HepG2 (cell line): ENCODE measurements around the gene TUFM. TPM values are rescaled to one million over a fixed set of nuclear protein-coding genes. Genes with fewer than 3 reads are reported as not detected.

Experiments used
- CBX5 ChIP-seq: sonication (generic); formaldehyde crosslinking; IDR thresholded peaks from 2 replicates; pipeline ENCODE4 v1.4.0; 2020; ENCODE audit warnings: missing genetic modification reagents, borderline replicate concordance
- CSRNP2 ChIP-seq: sonication (generic); formaldehyde crosslinking; conservative IDR thresholded peaks from 2 replicates; pipeline ENCODE4 v1.8.0; 2022; ENCODE audit warnings: low read depth, missing genetic modification reagents
- ELF1 ChIP-seq: sonication (generic); formaldehyde crosslinking; IDR thresholded peaks from 2 replicates; pipeline ENCODE4 v1.4.0; 2020; ENCODE audit warnings: missing genetic modification reagents
- FOSL2 ChIP-seq: sonication (generic); formaldehyde crosslinking; IDR thresholded peaks from 2 replicates; pipeline ENCODE4 v1.4.0; 2020; ENCODE audit warnings: missing genetic modification reagents
- IRF2 ChIP-seq: IDR thresholded peaks from 2 replicates; pipeline ENCODE4 v1.6.1; 2018; ENCODE audit warnings: missing genetic modification reagents, missing compliant biosample characterization
- LCORL ChIP-seq, 2 experiments: fragments of 450-650 bp in 1 of 2; sonication (generic) in 1 of 2; formaldehyde crosslinking in 1 of 2; IDR thresholded peaks; 2 replicates each; pipeline versions ENCODE4 v1.5.0 to v1.6.1; 2017 to 2020; ENCODE audit warnings: antibody characterized with exemption in 1 of 2, missing genetic modification reagents in 1 of 2
- MXD1 ChIP-seq: sonication (generic); formaldehyde crosslinking; IDR thresholded peaks from 2 replicates; pipeline ENCODE4 v1.4.0; 2020; ENCODE audit warnings: mild to moderate bottlenecking, missing genetic modification reagents
- PBX2 ChIP-seq: IDR thresholded peaks from 2 replicates; pipeline ENCODE4 v1.6.1; 2016; ENCODE audit warnings: control low read depth
- PHB2 ChIP-seq: fragments of 450-650 bp; IDR thresholded peaks from 2 replicates; pipeline ENCODE4 v1.6.1; 2018; ENCODE audit not compliant: partially characterized antibody
- RBFOX2 ChIP-seq: fragments of 200-400 bp; formaldehyde crosslinking; IDR thresholded peaks from 2 replicates; pipeline ENCODE4 v1.6.1; 2017; ENCODE audit warnings: low read depth, mild to moderate bottlenecking, low read length
- SPEN ChIP-seq: sonication (generic); formaldehyde crosslinking; IDR thresholded peaks from 2 replicates; pipeline ENCODE4 v1.5.1; 2020; ENCODE audit warnings: low read depth, mild to moderate bottlenecking, missing genetic modification reagents
- ZFP62 ChIP-seq: sonication (generic); formaldehyde crosslinking; IDR thresholded peaks from 2 replicates; pipeline ENCODE4 v1.4.0; 2020; ENCODE audit warnings: missing genetic modification reagents
- ZNF430 ChIP-seq: sonication (generic); formaldehyde crosslinking; IDR thresholded peaks from 2 replicates; pipeline ENCODE4 v1.9.0; 2021; ENCODE audit warnings: mild to moderate bottlenecking, missing genetic modification reagents
- ZNF569 ChIP-seq: sonication (generic); formaldehyde crosslinking; IDR thresholded peaks from 2 replicates; pipeline ENCODE4 v1.5.0; 2020; ENCODE audit warnings: mild to moderate bottlenecking, missing genetic modification reagents, moderate library complexity, borderline replicate concordance
- ZNF646 ChIP-seq: sonication (generic); formaldehyde crosslinking; IDR thresholded peaks from 2 replicates; pipeline ENCODE4 v1.9.0; 2021; ENCODE audit warnings: mild to moderate bottlenecking, missing genetic modification reagents
- ZNF878 ChIP-seq: sonication (generic); formaldehyde crosslinking; IDR thresholded peaks from 2 replicates; pipeline ENCODE4 v1.8.1; 2023; ENCODE audit warnings: mild to moderate bottlenecking, missing genetic modification reagents, moderate library complexity
- ZSCAN25 ChIP-seq: sonication (generic); formaldehyde crosslinking; IDR thresholded peaks from 2 replicates; pipeline ENCODE4 v1.8.0; 2022; ENCODE audit warnings: mild to moderate bottlenecking, missing genetic modification reagents
- ZSCAN30 ChIP-seq: sonication (generic); formaldehyde crosslinking; IDR thresholded peaks from 2 replicates; pipeline ENCODE4 v1.5.0; 2020; ENCODE audit warnings: mild to moderate bottlenecking, missing genetic modification reagents
- polyA plus RNA-seq, 8 experiments: library from polyadenylated mRNA; depleted of rRNA in 3 of 8; stranded (reverse) in 7 of 8; unstranded in 1 of 8; fragments of >200 nt; fragmentation: Illumina TruSeq in 4 of 8; extraction: Trizol in 4 of 8; gene quantifications; 2 replicates each; pipeline versions ENCODE4 v1.2.1 to v1.2.3, GENCODE V29; 2011 to 2016; ENCODE audit warnings: low read depth in 4 of 8, missing spikeins in 1 of 8, mixed read lengths in 1 of 8; ENCODE audit not compliant: insufficient read depth in 1 of 8
- total RNA-seq, 5 experiments: library from RNA; depleted of rRNA; stranded (reverse); fragments of >200 nt; fragmentation: Illumina TruSeq; extraction: Trizol; gene quantifications; 2 replicates each; pipeline ENCODE4 v1.2.3, GENCODE V29; 2016; ENCODE audit warnings: low read depth in 1 of 5

TUFM gene
- total and polyA plus RNA-seq, 2 of the 13 experiments (the other 11 are each of a cell fraction or from before 2014, with no cell fraction given), result 206 to 298 TPM

- TF ChIP-seq PHB2 (no peak), ELF1 (CRISPR knock-in tag) (peak; percentile 88), RBFOX2 (peak; percentile 97), ZNF878 (peak; percentile 62; the same call in 1 of the 2 replicates), PBX2 (CRISPR knock-in tag) (peak; percentile 23; the same call in 1 of the 2 replicates), ZNF646 (CRISPR knock-in tag) (no peak), CBX5 (CRISPR knock-in tag) (peak; percentile 98; the same call in 1 of the 2 replicates), CSRNP2 (CRISPR knock-in tag) (peak; percentile 18; the same call in 1 of the 2 replicates), ZNF430 (CRISPR knock-in tag) (peak; percentile 86; the same call in 1 of the 2 replicates), SPEN (CRISPR knock-in tag) (peak; percentile 100), IRF2 (peak; percentile 98), ZNF569 (CRISPR knock-in tag) (no peak; the same call in 1 of the 2 replicates), LCORL (IDR thresholded peaks at IDR 0.05) (no peak), LCORL (CRISPR knock-in tag; IDR thresholded peaks at IDR 0.05) (peak; percentile 82; the same call in 1 of the 2 replicates), FOSL2 (peak; percentile 83), MXD1 (CRISPR knock-in tag) (peak; percentile 81), ZSCAN30 (no peak; the same call in 1 of the 2 replicates), ZSCAN25 (CRISPR knock-in tag) (peak; percentile 84), ZFP62 (CRISPR knock-in tag) (no peak)
Measured at GRCh38 chr16:28822520-28823290, 23.4 kb downstream of the TUFM start, which contains the start of gene ATXN2L (continued).
